Chondrocyte (in vitro differentiated cells): ENCODE data around the gene UBFD1. TPM values are rescaled to one million over a fixed set of nuclear protein-coding genes. Genes with fewer than 3 reads are reported as not detected.

Experiments
- DNase-seq: peaks from one replicate; pipeline ENCODE4 v3.0.0; 2021; ENCODE audit warnings: mixed read lengths, low spot score
- H3K27ac Mint-ChIP-seq: one replicate; pipeline ENCODE4 v1.8.0; 2021; ENCODE audit warnings: mild to moderate bottlenecking, moderate library complexity, mixed read lengths; ENCODE audit not compliant: unreplicated experiment
- H3K27me3 Mint-ChIP-seq: 2 replicates; pipeline ENCODE4 v1.8.0; 2021; ENCODE audit warnings: low read depth, mixed read lengths
- H3K36me3 Mint-ChIP-seq: 2 replicates; pipeline ENCODE4 v1.8.0; 2021; ENCODE audit warnings: low read depth, mixed read lengths
- H3K4me1 Mint-ChIP-seq: 2 replicates; pipeline ENCODE4 v1.8.0; 2021; ENCODE audit warnings: low read depth, mild to moderate bottlenecking, mixed read lengths
- H3K4me3 Mint-ChIP-seq: one replicate; pipeline ENCODE4 v1.8.0; 2021; ENCODE audit warnings: mild to moderate bottlenecking, moderate library complexity, mixed read lengths; ENCODE audit not compliant: unreplicated experiment
- H3K9me3 Mint-ChIP-seq: 2 replicates; pipeline ENCODE4 v1.8.0; 2021; ENCODE audit warnings: low read depth, mixed read lengths
- CTCF ChIP-seq: fragments of 200-600 bp; sonication (generic); IDR thresholded peaks from 2 replicates; pipeline ENCODE4 v1.5.0; 2021; ENCODE audit warnings: antibody characterized with exemption, mild to moderate bottlenecking, moderate library complexity
- total RNA-seq: library from RNA; stranded (reverse); gene quantifications from 3 replicates; pipeline ENCODE4 v1.2.1, GENCODE V29; 2021

UBFD1 gene
- total RNA-seq, 1 donor from 2014 or later = 105 TPM

- H3K27ac Mint-ChIP-seq = peak overlapping the region; percentile 77
- no peaks in the 10 kb centered on the region for H3K4me1 Mint-ChIP-seq
- TF ChIP-seq CTCF = no peak
- H3K4me3 Mint-ChIP-seq = no peak overlapping the region
- no peaks in the 10 kb centered on the region for H3K9me3 Mint-ChIP-seq
- no peak for DNase-seq
- peaks cover 22% of the 10 kb centered on the region for H3K36me3 Mint-ChIP-seq
- H3K27me3 Mint-ChIP-seq = no peaks in the 10 kb centered on the region
These were observed 29.4 kb upstream of the UBFD1 start for GRCh38 chr16:23527961-23528643.

GRCh38 chr16:23528644-23529310 lies 28.8 kb upstream of the UBFD1 start:
- Mint-ChIP-seq H3K27ac (peak overlapping the region; percentile 77), H3K36me3 (peaks cover 23% of the 10 kb centered on the region), H3K9me3 (no peaks in the 10 kb centered on the region), H3K4me1 (no peaks in the 10 kb centered on the region), H3K27me3 (no peaks in the 10 kb centered on the region), H3K4me3 (no peak overlapping the region)
- TF ChIP-seq CTCF = no peak
- no peak for DNase-seq

- TF ChIP-seq CTCF = no peak
- Mint-ChIP-seq H3K9me3 (no peaks in the 10 kb centered on the region), H3K27me3 (no peaks in the 10 kb centered on the region), H3K4me3 (no peak overlapping the region), H3K4me1 (no peaks in the 10 kb centered on the region), H3K27ac (no peak overlapping the region), H3K36me3 (peaks cover 22% of the 10 kb centered on the region)
- DNase-seq = no peak
These were observed 27.5 kb upstream of the UBFD1 start for GRCh38 chr16:23530062-23530461.

- Mint-ChIP-seq H3K27me3 (no peaks in the 10 kb centered on the region), H3K36me3 (peaks cover 16% of the 10 kb centered on the region), H3K4me1 (no peaks in the 10 kb centered on the region), H3K4me3 (no peak overlapping the region), H3K27ac (no peak overlapping the region), H3K9me3 (no peaks in the 10 kb centered on the region)
- no peak for DNase-seq
- no peak for TF ChIP-seq CTCF
These were observed 25.1 kb upstream of the UBFD1 start for GRCh38 chr16:23532448-23532847.

- Mint-ChIP-seq H3K4me3 (no peak overlapping the region), H3K36me3 (peaks cover 19% of the 10 kb centered on the region), H3K27ac (no peak overlapping the region), H3K9me3 (no peaks in the 10 kb centered on the region), H3K4me1 (peaks cover 10% of the 10 kb centered on the region), H3K27me3 (no peaks in the 10 kb centered on the region)
- TF ChIP-seq CTCF = no peak
- peak; percentile 20 for DNase-seq
These were observed 22.4 kb upstream of the UBFD1 start for GRCh38 chr16:23534868-23535860.
